Measurements from ENCODE around the gene DOCK4.

DOCK4 gene

GRCh38 chr7:112168915-112169314 is 37.3 kb downstream of the DOCK4 start:
- TF ChIP-seq CTCF (IDR thresholded peaks at IDR 0.05), result no peak
- no peak for DNase-seq
- no peaks in the 10 kb centered on the region for H3K9me3 Mint-ChIP-seq
- H3K4me3 Mint-ChIP-seq, result no peak overlapping the region
- no peaks in the 10 kb centered on the region for H3K27me3 Mint-ChIP-seq (ENCODE audit: low read depth, poor library complexity)
- no peak overlapping the region for H3K27ac Mint-ChIP-seq
- peaks cover 9% of the 10 kb centered on the region for H3K4me1 Mint-ChIP-seq
- H3K36me3 Mint-ChIP-seq (ENCODE audit: low read depth), result peaks cover 13% of the 10 kb centered on the region

- no peak for DNase-seq
- H3K9me3 Mint-ChIP-seq, result no peaks in the 10 kb centered on the region
- peaks cover 13% of the 10 kb centered on the region for H3K4me1 Mint-ChIP-seq
- peaks cover 13% of the 10 kb centered on the region for H3K36me3 Mint-ChIP-seq (ENCODE audit: low read depth)
- H3K27ac Mint-ChIP-seq, result no peak overlapping the region
- no peaks in the 10 kb centered on the region for H3K27me3 Mint-ChIP-seq (ENCODE audit: low read depth, poor library complexity)
- H3K4me3 Mint-ChIP-seq, result no peak overlapping the region
- TF ChIP-seq CTCF (IDR thresholded peaks at IDR 0.05), result no peak
Observed at GRCh38 chr7:112167147-112167546, 39.1 kb downstream of the DOCK4 start.

- no peak for DNase-seq
- Mint-ChIP-seq H3K9me3 (no peaks in the 10 kb centered on the region), H3K27me3 (ENCODE audit: low read depth, poor library complexity) (no peaks in the 10 kb centered on the region), H3K4me1 (peaks cover 49% of the 10 kb centered on the region), H3K4me3 (peak overlapping the region; percentile 39), H3K36me3 (ENCODE audit: low read depth) (no peaks in the 10 kb centered on the region), H3K27ac (peak overlapping the region; percentile 79)
- TF ChIP-seq CTCF (IDR thresholded peaks at IDR 0.05), result no peak
Observed at GRCh38 chr7:112162784-112163506, 43.3 kb downstream of the DOCK4 start.

GRCh38 chr7:112162142-112162766 is 43.9 kb downstream of the DOCK4 start:
- peak overlapping the region; percentile 80 for H3K27ac Mint-ChIP-seq
- no peak for TF ChIP-seq CTCF (IDR thresholded peaks at IDR 0.05)
- H3K36me3 Mint-ChIP-seq (ENCODE audit: low read depth), result no peaks in the 10 kb centered on the region
- H3K4me1 Mint-ChIP-seq, result peaks cover 49% of the 10 kb centered on the region
- no peak overlapping the region for H3K4me3 Mint-ChIP-seq
- no peaks in the 10 kb centered on the region for H3K9me3 Mint-ChIP-seq
- DNase-seq, result peak; percentile 59
- H3K27me3 Mint-ChIP-seq (ENCODE audit: low read depth, poor library complexity), result no peaks in the 10 kb centered on the region

- Mint-ChIP-seq H3K9me3 (no peaks in the 10 kb centered on the region), H3K4me3 (no peak overlapping the region)
Observed at GRCh38 chr7:112161253-112162141, 44.7 kb downstream of the DOCK4 start.

More at GRCh38 chr7:112161253-112162141, 44.7 kb downstream of the DOCK4 start:
- peaks cover 49% of the 10 kb centered on the region for H3K4me1 Mint-ChIP-seq
- no peaks in the 10 kb centered on the region for H3K27me3 Mint-ChIP-seq (ENCODE audit: low read depth, poor library complexity)
- TF ChIP-seq CTCF (IDR thresholded peaks at IDR 0.05), result no peak
- no peak for DNase-seq
- H3K27ac Mint-ChIP-seq, result peak overlapping the region; percentile 80
- no peaks in the 10 kb centered on the region for H3K36me3 Mint-ChIP-seq (ENCODE audit: low read depth)
